K562 (cell line): ENCODE measurements around the gene STIM1. TPM values are rescaled to one million over a fixed set of nuclear protein-coding genes. Genes with fewer than 3 reads are reported as not detected.
A peak's percentile ranks its signal among the peaks of the same experiment; 100 is the strongest.

Experiments used
- ATF6 ChIP-seq: sonication (generic); formaldehyde crosslinking; IDR thresholded peaks from 2 replicates; pipeline ENCODE4 v1.4.0; 2020; ENCODE audit warnings: mild to moderate bottlenecking, missing genetic modification reagents
- CBFA2T2 ChIP-seq: fragments of 450-650 bp; conservative IDR thresholded peaks from 2 replicates; pipeline ENCODE4 v1.6.1; 2017; ENCODE audit warnings: mild to moderate bottlenecking
- E2F6 ChIP-seq, 2 experiments: IDR thresholded peaks; 2 replicates each; pipeline ENCODE4 v1.6.1; 2011; ENCODE audit warnings: borderline replicate concordance in 1 of 2, control low read depth in 1 of 2, low read depth in 1 of 2, low read length in 1 of 2, mild to moderate bottlenecking in 1 of 2, mixed read lengths in 1 of 2, moderate library complexity in 1 of 2; ENCODE audit not compliant: insufficient read depth in 1 of 2, insufficient read length in 1 of 2, poor library complexity in 1 of 2, severe bottlenecking in 1 of 2; ENCODE audit errors: extremely low read depth in 1 of 2
- GATAD2A ChIP-seq: fragments of 450-650 bp; IDR thresholded peaks from 2 replicates; pipeline ENCODE4 v1.6.1; 2017
- MECOM ChIP-seq: fragments of 250-450 bp; sonication (Bioruptor Pico); IDR thresholded peaks from 2 replicates; pipeline ENCODE4 v1.8.0; 2022; ENCODE audit warnings: inconsistent platforms
- PHB ChIP-seq: fragments of 250-450 bp; sonication (Bioruptor Pico); IDR thresholded peaks from 2 replicates; pipeline ENCODE4 v1.5.0; 2021
- SPI1 ChIP-seq: IDR thresholded peaks from 2 replicates; pipeline ENCODE4 v1.6.1; 2011; ENCODE audit warnings: low read depth, low read length, control low read depth, borderline replicate concordance
- USF1 ChIP-seq: sonication (generic); formaldehyde crosslinking; IDR thresholded peaks from 2 replicates; pipeline ENCODE4 v1.9.0; 2022; ENCODE audit warnings: mild to moderate bottlenecking, missing genetic modification reagents
- ZNF24 ChIP-seq: fragments of 450-650 bp; IDR thresholded peaks from 2 replicates; pipeline ENCODE4 v1.6.1; 2016
- ZNF696 ChIP-seq: fragments of 250-450 bp; sonication (Bioruptor Pico); conservative IDR thresholded peaks from 2 replicates; pipeline ENCODE4 v1.4.0; 2020; ENCODE audit warnings: mild to moderate bottlenecking, moderate library complexity
- ZNF766 ChIP-seq: fragments of 200-800 bp; sonication (Bioruptor generic); conservative IDR thresholded peaks from 2 replicates; pipeline ENCODE4 v1.6.1; 2016; ENCODE audit warnings: missing genetic modification characterization, missing compliant biosample characterization
- polyA plus RNA-seq, 8 experiments: library from polyadenylated mRNA; depleted of rRNA in 4 of 8; stranded (reverse) in 5 of 8; unstranded in 3 of 8; fragments of >200 nt; fragmentation: Nextera tagmentation in 2 of 8; fragmentation: Illumina TruSeq in 1 of 8; extraction: Ambion mirVana in 2 of 8; extraction: Trizol in 1 of 8; gene quantifications; 2 replicates each; pipeline versions ENCODE4 v1.2.1 to v1.2.3, GENCODE V29; 2011 to 2014; ENCODE audit warnings: inconsistent platforms in 1 of 8, missing spikeins in 1 of 8
- total RNA-seq, 7 experiments: library from RNA; depleted of rRNA in 6 of 7; stranded (reverse); fragments of >200 nt in 6 of 7; fragmentation: Illumina TruSeq in 2 of 7; extraction: Trizol in 2 of 7; gene quantifications; 2 replicates each; pipeline versions ENCODE4 v1.2.1 to v1.2.3, GENCODE V29; 2011 to 2021; ENCODE audit warnings: low replicate concordance in 1 of 7
- TF ChIP-seq, protein P1 (sequence below): sonication (generic); formaldehyde crosslinking; IDR thresholded peaks from 2 replicates; pipeline ENCODE4 v1.8.0; 2022; ENCODE audit warnings: mild to moderate bottlenecking, missing genetic modification reagents
- TF ChIP-seq, protein P2 (sequence below): sonication (generic); formaldehyde crosslinking; IDR thresholded peaks from 2 replicates; pipeline ENCODE4 v1.8.1; 2023; ENCODE audit warnings: mild to moderate bottlenecking, missing genetic modification reagents
- TF ChIP-seq, protein P3 (sequence below): sonication (generic); formaldehyde crosslinking; IDR thresholded peaks from 2 replicates; pipeline ENCODE4 v1.8.1; 2023; ENCODE audit warnings: missing genetic modification reagents, mild to moderate bottlenecking, borderline replicate concordance

The STIM1 gene
- total and polyA plus RNA-seq, 9 of the 15 experiments (the other 6 are each of a cell fraction or from before 2014, with no cell fraction given), result 7.7 to 50.5 (median 22.5) TPM

DNA sequence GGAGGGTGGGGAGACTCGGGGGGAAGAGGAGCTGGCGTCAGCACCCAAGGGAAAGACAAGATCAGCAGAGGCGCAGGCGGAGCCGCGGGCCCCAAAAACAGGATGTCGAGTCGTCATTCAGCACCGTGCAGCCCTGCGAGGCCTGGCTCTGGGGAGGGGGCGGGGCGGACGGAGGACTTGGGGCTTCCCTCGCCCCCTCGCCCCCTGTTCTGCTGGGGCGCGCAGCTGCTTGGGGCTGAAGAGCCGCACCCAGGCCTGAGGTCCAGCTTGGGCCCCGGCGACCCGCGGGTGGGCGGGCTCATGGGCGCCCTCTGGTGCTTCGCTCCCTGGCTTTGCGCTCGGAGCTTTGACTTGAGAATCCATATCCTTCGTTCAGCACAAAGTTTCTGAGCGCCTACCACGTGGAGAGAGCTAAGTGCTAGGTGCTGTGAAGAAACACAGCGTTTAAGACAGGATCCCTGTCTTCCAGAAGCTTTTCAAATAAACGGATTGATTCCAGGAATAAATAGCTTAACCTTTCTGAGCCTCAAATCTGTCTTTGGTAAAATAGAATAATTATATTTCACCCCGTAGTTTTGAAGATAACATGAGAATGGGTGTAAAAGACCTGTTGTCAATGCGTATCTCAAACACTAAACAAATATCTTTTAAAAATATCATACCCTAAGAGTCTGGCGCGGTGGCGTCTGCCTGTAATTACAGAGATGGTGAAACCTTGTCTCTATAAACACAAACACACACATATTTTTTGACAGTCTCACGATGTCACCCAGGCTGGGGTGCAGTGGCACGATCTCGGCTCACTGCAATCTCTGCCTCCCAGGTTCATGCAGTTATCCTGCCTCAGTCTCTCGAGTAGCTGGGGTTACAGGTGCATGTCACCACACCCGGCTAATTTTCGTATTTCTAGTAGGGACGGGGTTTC is 13.8 kb upstream of the STIM1 start (continued):
- TF ChIP-seq, protein P1, sequence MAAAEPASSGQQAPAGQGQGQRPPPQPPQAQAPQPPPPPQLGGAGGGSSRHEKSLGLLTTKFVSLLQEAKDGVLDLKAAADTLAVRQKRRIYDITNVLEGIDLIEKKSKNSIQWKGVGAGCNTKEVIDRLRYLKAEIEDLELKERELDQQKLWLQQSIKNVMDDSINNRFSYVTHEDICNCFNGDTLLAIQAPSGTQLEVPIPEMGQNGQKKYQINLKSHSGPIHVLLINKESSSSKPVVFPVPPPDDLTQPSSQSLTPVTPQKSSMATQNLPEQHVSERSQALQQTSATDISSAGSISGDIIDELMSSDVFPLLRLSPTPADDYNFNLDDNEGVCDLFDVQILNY (CRISPR knock-in tag), result no peak
- TF ChIP-seq ZNF24 (peak; percentile 93), ZNF696 (CRISPR knock-in tag) (no peak), ATF6 (CRISPR knock-in tag) (peak; percentile 81; the same call in 1 of the 2 replicates), ZNF766 (no peak), E2F6 (IDR thresholded peaks at IDR 0.05; ENCODE audit: borderline replicate concordance in 1 of 2, extremely low read depth in 1 of 2, insufficient read depth in 1 of 2, insufficient read length in 1 of 2, low read depth in 1 of 2, low read length in 1 of 2, poor library complexity in 1 of 2, severe bottlenecking in 1 of 2) (peak; percentile 87 to 91), CBFA2T2 (no peak), SPI1 (no peak), USF1 (CRISPR knock-in tag) (peak; percentile 49), GATAD2A (peak; percentile 74; the same call in 1 of the 2 replicates), PHB (CRISPR knock-in tag) (no peak), MECOM (no peak; the same call in 1 of the 2 replicates)
- TF ChIP-seq, protein P2, sequence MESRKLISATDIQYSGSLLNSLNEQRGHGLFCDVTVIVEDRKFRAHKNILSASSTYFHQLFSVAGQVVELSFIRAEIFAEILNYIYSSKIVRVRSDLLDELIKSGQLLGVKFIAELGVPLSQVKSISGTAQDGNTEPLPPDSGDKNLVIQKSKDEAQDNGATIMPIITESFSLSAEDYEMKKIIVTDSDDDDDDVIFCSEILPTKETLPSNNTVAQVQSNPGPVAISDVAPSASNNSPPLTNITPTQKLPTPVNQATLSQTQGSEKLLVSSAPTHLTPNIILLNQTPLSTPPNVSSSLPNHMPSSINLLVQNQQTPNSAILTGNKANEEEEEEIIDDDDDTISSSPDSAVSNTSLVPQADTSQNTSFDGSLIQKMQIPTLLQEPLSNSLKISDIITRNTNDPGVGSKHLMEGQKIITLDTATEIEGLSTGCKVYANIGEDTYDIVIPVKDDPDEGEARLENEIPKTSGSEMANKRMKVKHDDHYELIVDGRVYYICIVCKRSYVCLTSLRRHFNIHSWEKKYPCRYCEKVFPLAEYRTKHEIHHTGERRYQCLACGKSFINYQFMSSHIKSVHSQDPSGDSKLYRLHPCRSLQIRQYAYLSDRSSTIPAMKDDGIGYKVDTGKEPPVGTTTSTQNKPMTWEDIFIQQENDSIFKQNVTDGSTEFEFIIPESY, result no peak
- TF ChIP-seq, protein P3, sequence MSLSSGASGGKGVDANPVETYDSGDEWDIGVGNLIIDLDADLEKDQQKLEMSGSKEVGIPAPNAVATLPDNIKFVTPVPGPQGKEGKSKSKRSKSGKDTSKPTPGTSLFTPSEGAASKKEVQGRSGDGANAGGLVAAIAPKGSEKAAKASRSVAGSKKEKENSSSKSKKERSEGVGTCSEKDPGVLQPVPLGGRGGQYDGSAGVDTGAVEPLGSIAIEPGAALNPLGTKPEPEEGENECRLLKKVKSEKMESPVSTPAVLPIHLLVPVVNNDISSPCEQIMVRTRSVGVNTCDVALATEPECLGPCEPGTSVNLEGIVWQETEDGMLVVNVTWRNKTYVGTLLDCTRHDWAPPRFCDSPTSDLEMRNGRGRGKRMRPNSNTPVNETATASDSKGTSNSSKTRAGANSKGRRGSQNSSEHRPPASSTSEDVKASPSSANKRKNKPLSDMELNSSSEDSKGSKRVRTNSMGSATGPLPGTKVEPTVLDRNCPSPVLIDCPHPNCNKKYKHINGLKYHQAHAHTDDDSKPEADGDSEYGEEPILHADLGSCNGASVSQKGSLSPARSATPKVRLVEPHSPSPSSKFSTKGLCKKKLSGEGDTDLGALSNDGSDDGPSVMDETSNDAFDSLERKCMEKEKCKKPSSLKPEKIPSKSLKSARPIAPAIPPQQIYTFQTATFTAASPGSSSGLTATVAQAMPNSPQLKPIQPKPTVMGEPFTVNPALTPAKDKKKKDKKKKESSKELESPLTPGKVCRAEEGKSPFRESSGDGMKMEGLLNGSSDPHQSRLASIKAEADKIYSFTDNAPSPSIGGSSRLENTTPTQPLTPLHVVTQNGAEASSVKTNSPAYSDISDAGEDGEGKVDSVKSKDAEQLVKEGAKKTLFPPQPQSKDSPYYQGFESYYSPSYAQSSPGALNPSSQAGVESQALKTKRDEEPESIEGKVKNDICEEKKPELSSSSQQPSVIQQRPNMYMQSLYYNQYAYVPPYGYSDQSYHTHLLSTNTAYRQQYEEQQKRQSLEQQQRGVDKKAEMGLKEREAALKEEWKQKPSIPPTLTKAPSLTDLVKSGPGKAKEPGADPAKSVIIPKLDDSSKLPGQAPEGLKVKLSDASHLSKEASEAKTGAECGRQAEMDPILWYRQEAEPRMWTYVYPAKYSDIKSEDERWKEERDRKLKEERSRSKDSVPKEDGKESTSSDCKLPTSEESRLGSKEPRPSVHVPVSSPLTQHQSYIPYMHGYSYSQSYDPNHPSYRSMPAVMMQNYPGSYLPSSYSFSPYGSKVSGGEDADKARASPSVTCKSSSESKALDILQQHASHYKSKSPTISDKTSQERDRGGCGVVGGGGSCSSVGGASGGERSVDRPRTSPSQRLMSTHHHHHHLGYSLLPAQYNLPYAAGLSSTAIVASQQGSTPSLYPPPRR (CRISPR knock-in tag), result no peak
